Nephron progenitor cell (in vitro differentiated cells): ENCODE results near the gene DUSP16.

Experiments used
- DNase-seq: peaks from one replicate; pipeline ENCODE4 v3.0.0; 2021
- H3K27ac Mint-ChIP-seq: 2 replicates; pipeline ENCODE4 v1.8.0; 2021; ENCODE audit warnings: mild to moderate bottlenecking, moderate library complexity, mixed read lengths
- H3K27me3 Mint-ChIP-seq: 2 replicates; pipeline ENCODE4 v1.8.0; 2021; ENCODE audit warnings: mild to moderate bottlenecking, low read depth, mixed read lengths; ENCODE audit not compliant: poor library complexity
- H3K36me3 Mint-ChIP-seq: 2 replicates; pipeline ENCODE4 v1.8.0; 2021; ENCODE audit warnings: low read depth, mixed read lengths
- H3K4me1 Mint-ChIP-seq: 2 replicates; pipeline ENCODE4 v1.8.0; 2021; ENCODE audit warnings: mixed read lengths
- H3K4me3 Mint-ChIP-seq: 2 replicates; pipeline ENCODE4 v1.8.0; 2021; ENCODE audit warnings: mild to moderate bottlenecking, moderate library complexity, mixed read lengths
- H3K9me3 Mint-ChIP-seq: 2 replicates; pipeline ENCODE4 v1.8.0; 2021; ENCODE audit warnings: mild to moderate bottlenecking, moderate library complexity, mixed read lengths
- TF ChIP-seq, protein P1 (sequence below): fragments of 200-600 bp; sonication (generic); IDR thresholded peaks from 2 replicates; pipeline ENCODE4 v1.5.0; 2021; ENCODE audit warnings: antibody characterized with exemption

DUSP16 gene

DNA sequence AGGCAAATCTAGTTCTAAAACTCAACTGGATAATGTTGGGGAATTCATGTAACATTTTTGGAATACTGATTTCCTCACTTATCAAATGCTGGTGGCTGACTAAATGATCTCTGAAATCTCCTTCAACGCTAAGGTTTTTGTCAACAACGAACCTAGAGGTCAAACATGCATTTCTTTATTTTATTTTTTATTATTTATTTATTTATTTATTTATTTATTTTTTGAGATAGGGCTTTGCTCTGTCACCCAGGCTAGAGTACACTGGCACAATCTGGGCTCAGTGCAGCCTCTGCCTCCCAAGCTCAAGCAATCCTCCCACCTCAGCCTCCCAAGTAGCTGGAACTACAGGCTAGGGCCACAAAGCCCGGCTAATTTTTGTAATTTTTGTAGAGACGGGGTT lies 64.5 kb downstream of the DUSP16 start:
- no peaks in the 10 kb centered on the region for H3K9me3 Mint-ChIP-seq
- no peak overlapping the region for H3K27ac Mint-ChIP-seq
- TF ChIP-seq, protein P1, sequence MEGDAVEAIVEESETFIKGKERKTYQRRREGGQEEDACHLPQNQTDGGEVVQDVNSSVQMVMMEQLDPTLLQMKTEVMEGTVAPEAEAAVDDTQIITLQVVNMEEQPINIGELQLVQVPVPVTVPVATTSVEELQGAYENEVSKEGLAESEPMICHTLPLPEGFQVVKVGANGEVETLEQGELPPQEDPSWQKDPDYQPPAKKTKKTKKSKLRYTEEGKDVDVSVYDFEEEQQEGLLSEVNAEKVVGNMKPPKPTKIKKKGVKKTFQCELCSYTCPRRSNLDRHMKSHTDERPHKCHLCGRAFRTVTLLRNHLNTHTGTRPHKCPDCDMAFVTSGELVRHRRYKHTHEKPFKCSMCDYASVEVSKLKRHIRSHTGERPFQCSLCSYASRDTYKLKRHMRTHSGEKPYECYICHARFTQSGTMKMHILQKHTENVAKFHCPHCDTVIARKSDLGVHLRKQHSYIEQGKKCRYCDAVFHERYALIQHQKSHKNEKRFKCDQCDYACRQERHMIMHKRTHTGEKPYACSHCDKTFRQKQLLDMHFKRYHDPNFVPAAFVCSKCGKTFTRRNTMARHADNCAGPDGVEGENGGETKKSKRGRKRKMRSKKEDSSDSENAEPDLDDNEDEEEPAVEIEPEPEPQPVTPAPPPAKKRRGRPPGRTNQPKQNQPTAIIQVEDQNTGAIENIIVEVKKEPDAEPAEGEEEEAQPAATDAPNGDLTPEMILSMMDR: no peak
- no peaks in the 10 kb centered on the region for H3K27me3 Mint-ChIP-seq
- no peak overlapping the region for H3K4me3 Mint-ChIP-seq
- no peak for DNase-seq
- peaks cover 8% of the 10 kb centered on the region for H3K4me1 Mint-ChIP-seq
- peaks cover 25% of the 10 kb centered on the region for H3K36me3 Mint-ChIP-seq

DNA sequence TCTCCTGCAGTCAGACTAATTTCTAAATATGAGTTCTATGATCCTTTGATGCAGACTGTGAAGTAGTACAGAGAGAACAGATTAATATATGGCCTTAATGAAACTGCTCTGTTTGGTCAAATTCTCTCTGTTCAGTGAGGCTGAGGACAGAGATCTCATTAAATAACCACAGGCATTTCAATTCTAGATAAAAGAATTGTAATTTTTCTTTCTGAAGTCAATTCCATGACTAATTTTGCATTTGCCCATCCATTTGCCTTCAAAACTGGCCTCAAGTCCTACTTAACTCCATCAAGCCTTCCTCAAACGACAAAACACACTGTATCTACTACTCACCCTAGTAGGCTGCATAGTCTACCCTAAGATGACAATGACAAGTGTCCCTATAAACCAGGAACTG lies 67.1 kb downstream of the DUSP16 start:
- no peaks in the 10 kb centered on the region for H3K9me3 Mint-ChIP-seq
- TF ChIP-seq, protein P1: no peak
- peaks cover 21% of the 10 kb centered on the region for H3K36me3 Mint-ChIP-seq
- no peak overlapping the region for H3K27ac Mint-ChIP-seq
- no peak overlapping the region for H3K4me3 Mint-ChIP-seq
- no peaks in the 10 kb centered on the region for H3K4me1 Mint-ChIP-seq
- DNase-seq: no peak
- H3K27me3 Mint-ChIP-seq: no peaks in the 10 kb centered on the region

DNA sequence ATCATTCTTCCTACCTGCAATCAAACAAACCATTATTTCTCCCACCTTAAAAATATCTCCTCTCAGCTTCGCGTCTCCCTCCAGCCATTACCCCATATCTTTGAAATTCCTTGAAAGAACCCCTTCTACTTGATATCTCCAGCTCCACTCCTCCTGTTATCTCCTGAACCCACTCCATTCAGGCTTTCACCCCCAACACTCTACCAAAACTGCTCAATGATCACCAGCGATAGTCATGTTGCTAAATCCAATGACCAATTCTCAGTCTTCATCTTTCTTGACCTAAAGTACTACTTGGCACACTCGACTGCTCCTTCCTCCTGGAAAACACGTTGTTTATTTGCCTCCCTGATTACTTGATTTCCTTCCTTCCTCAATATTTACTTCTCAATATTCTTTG lies 70.1 kb downstream of the DUSP16 start:
- Mint-ChIP-seq H3K27me3 (no peaks in the 10 kb centered on the region), H3K36me3 (peaks cover 18% of the 10 kb centered on the region), H3K27ac (no peak overlapping the region), H3K9me3 (no peaks in the 10 kb centered on the region), H3K4me1 (no peaks in the 10 kb centered on the region), H3K4me3 (no peak overlapping the region)
- TF ChIP-seq, protein P1: no peak
- DNase-seq: no peak

DNA sequence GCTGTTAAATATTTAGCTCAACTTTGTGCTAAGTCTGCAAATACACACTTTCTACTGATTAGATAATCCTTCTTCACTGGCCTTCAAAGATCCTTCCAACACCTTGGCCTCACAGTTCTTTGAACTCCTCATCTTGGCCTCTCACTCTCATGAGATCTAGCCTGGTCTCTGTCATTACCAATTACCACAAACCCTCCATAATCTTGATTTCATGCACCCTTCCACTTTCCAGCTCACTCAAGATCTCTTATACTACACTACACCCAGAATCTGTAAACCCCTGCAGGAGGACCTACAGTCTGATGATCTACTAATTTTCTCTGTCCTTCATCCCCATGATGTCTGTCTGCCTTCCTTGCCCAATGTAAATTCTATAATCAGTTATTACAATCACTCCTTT lies 71.1 kb downstream of the DUSP16 start:
- no peak for DNase-seq
- Mint-ChIP-seq H3K36me3 (peaks cover 18% of the 10 kb centered on the region), H3K27me3 (no peaks in the 10 kb centered on the region), H3K27ac (no peak overlapping the region), H3K9me3 (no peaks in the 10 kb centered on the region), H3K4me3 (no peak overlapping the region), H3K4me1 (no peaks in the 10 kb centered on the region)
- TF ChIP-seq, protein P1: no peak

DNA sequence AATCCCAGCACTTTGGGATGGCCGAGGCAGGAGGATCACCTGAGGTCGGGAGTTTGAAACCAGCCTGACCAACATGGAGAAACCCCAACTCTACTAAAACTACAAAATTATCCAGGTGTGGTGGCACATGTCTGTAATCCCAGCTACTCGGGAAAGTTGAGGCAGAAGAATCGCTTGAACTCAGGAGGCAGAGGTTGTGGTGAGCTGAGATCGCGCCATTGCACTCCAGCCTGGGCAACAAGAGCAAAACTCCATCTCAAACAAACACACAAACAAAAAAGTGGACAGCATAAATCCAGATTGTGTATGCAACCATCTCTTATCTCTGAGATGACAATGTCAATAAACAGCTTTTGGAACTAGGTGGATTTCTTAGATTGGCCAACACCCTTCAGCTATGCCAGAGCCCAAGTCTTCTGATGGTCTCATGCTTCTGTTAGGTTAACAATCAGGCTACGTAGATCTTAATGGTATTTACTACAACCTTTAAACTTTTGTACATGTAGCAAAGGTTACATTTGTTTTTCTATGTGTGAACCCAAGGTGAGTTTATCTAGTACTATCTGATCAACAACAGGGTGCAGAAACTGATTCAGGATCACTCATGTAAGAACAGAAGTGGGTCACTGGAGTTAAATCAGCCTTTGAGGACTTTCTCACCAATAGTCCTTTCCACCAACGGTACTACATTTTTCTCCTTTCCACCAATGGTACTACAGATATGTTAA lies 73.7 kb downstream of the DUSP16 start:
- H3K9me3 Mint-ChIP-seq: no peaks in the 10 kb centered on the region

DNA sequence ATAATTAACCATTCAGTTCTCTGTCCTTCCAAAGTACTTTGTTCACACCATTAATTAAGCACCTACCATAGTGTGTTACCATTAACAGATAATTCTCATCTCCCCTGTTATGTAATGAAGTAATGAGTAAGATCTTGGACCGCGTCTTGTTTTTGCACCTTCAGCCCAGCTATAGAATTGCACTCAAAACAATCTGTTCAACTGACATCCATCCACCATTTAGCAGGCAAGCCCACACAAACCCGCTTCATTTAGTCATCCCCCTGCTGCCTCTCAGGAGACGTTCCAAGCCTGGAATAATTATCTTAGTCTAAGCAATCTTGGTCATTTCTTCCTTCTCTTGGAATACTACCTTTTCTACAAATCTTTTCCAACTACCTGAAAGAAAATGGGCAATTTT lies 74.4 kb downstream of the DUSP16 start:
- no peak for DNase-seq
- Mint-ChIP-seq H3K27ac (peak overlapping the region; percentile 15), H3K9me3 (no peaks in the 10 kb centered on the region), H3K27me3 (no peaks in the 10 kb centered on the region), H3K36me3 (peaks cover 28% of the 10 kb centered on the region), H3K4me1 (no peaks in the 10 kb centered on the region), H3K4me3 (no peak overlapping the region)
- TF ChIP-seq, protein P1: no peak

More for the DNA sequence above, 73.7 kb downstream of the DUSP16 start:
- H3K27ac Mint-ChIP-seq: no peak overlapping the region
- H3K4me1 Mint-ChIP-seq: no peaks in the 10 kb centered on the region
- TF ChIP-seq, protein P1: no peak
- H3K27me3 Mint-ChIP-seq: no peaks in the 10 kb centered on the region
- no peak overlapping the region for H3K4me3 Mint-ChIP-seq
- H3K36me3 Mint-ChIP-seq: peaks cover 22% of the 10 kb centered on the region
- no peak for DNase-seq
